CD4-positive, alpha-beta T cell treated with Interleukin-2 at 100 ng/mL for 4 hours (primary cell): ENCODE data around the gene CRACDL.
"Not testable (repeated sequence)": the region's sequence is repeated elsewhere in the genome, so short reads cannot be mapped to it uniquely, and the experiment has no call there.

Source experiments
- DNase-seq: peaks from one replicate; pipeline ENCODE4 v3.0.0-alpha.2; 2020; ENCODE audit warnings: low spot score

The CRACDL gene

DNA sequence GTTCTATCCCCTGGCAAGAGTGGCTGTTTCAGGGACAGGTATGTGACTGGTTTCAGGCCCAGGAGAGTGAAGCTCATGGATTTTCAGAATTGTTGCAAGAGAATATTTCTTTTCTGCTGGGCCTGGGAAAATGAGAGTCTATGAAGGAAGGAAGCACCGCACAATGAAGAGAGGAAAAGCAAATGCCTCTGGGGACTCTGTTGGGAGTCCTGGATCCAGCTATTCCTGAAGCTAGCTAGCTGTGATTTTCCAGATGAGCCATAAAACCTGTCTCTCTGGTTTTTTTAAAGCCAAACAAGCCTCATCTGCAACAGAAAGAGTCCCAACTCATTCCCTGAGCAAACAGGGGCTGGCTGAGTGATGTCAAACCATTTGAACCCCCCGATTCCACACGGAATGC, 53.7 kb downstream of the CRACDL start:
- no peak for DNase-seq

DNA sequence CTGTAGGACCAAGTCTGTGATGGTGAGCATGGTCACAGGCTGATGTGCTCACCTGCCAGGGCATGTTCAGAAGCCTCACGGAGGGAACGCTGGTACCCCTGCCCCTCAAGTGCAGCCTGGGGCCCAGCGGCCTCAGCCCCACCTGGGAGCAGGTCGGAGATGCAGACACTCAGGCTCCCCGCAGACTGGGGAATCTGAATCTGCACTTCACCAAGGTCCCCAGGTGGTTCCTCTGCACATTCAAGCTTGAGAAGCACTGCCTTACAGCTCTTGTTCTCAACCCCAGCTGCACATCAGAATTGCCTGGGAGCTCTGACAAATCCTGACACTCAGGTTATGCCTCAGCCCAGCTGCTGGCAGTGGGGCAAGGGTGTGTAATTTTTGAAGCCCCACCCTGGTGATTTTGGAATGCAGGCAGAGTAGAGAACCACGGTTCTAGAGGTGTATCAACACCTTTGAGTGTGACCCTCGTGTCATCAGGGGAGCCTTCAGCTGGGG, 54.8 kb downstream of the CRACDL start:
- no peak for DNase-seq

DNA sequence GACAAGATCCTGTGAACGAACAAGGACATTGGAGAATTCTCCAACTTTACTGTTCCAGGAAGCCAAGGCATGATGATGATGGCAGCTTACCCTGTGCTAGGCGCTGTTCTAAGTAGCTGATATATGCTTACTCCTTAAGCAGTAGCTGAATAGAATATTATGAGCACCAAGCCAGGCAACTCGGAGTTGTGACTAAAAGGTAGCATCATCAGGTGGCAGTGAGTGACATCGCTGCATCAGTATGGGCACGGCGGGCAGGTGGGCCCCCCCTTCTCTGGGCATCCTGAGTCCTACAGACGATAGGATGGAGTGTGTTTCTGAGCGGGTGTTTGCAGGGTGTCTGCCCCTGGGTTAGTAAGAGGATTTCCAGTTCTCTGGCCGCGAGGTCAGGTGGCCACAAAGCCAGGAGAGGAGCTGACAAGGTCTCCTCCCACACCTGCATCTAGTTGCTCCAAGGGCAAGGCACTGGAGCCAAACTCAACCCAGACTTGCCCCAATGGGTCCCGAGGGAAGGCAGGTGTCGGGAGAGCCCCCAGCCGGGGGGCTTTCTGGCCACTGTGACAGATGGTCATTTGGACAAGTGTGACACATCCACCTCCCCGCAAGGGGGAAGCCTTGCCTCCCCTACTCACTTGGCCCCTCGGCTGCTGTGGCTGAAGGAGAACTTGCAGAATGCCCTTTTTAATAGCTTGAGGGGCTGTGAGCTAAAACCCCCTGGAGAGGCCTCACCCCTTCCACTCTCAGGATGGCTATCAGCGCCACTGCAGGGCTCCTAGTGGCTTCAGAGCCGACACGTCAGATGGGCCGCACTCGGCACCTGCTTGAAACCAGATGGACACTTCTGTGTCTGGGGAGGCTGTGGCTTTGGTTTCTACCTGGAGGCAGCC, 55.5 kb downstream of the CRACDL start:
- no peak for DNase-seq

DNA sequence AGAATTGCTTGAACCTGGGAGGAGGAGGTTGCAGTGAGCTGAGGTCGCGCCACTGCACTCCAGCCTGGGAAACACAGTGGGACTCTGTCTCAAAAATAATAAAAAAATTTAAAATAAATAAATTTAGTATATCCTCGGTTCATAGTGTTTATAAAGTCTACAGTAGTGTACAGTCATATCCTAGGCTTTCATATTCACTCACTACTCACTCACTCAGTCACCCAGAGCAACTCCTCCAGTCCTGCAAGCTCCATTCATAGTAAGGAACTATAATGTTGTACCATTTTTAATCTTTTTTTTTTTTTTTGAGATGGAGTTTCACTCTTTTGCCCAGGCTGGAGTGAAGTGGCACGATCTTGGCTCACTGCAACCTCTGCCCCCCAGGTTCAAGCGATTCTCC, 58.4 kb downstream of the CRACDL start:
- DNase-seq: not testable (repeated sequence)

DNA sequence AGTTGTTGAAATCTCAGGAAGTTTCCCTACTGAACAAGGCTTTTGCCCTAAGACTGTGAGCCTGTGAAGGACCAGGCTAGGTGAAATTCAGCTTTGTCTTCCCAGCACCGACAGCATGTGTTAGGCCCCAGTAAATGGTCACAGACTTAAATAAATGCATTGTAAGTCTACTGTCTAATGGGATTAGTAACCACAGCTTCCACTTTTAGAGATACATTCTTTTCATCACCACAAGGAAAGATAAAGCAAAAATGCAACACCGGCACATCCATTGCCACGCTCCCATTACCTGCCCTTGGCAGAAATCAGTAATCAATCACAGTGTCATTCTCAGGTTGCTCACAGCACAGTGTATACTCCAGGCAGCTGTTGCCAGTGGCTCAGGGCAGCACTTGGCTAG, 59.3 kb downstream of the CRACDL start:
- DNase-seq: no peak

DNA sequence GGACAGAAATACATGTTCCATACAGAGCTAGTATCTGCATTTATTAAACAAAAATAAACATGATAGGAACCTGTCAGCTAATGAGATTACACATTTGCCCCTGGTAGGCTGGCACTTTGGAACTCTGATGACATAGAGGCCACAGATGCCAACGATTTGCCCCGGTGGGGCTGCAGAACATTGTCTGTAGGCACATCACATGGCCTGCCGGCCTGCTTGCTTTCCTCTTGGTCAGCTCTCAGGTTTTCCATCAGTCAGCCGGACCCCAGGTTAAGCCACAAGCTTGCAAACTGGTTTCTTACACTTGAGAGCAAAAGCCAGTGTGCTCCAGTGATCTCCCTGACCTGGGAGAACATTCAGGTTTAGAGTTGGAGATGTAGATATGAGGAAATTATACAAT, 60.3 kb downstream of the CRACDL start:
- no peak for DNase-seq

DNA sequence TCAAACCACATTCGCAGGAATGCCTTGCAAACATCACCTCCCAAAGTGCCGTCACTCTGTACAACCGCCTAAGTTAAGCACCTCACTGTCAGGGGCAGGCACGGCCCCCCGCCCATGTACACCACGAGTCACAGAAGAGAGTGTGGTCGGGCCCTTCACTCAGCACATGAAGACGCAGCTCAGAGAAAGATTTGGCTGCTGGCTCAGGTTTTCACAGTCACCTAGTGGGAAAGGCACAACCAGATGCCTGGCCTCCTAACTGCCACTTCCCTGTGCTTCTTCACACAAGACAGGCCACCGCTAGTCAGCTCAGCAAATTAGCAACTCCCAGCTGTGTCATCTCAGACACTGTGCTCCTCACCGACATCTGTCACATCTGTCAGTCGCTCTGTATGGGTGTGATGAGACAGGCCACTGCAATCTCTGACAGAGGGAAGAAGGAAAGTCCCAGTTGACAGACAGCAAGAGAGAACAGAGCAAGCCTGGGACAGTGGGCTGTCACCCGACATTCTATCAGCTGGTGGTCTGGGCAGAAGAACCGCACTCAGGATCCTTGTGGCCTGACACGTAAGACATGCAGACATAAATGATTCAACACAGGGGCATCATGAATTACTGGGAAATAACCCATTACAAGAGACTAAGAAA, 60.8 kb downstream of the CRACDL start:
- peak; percentile 14 for DNase-seq

DNA sequence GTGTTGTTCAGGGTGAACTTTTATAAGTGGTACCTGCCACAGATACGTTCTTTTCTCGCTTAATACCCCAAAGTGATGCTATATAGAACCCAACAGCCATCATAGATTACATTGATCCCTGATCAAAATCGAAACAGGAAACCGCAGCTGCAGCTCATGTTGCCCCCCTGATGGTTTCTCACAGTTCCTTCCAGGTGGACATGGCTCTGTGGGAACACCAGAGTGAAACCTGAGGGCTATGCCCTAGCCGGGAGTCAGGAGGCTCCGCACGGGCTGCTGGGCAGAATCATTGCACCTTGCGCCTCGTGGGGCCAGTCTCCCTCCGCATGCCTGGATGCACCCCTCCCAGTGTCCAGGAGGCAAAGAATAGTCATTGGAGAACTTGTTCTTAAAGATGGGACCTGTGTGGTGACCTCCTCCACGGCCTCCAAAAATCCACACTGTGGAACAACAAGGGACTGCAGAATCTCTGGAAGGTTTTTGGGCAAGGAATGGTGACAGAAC, 61.8 kb downstream of the CRACDL start:
- no peak for DNase-seq

DNA sequence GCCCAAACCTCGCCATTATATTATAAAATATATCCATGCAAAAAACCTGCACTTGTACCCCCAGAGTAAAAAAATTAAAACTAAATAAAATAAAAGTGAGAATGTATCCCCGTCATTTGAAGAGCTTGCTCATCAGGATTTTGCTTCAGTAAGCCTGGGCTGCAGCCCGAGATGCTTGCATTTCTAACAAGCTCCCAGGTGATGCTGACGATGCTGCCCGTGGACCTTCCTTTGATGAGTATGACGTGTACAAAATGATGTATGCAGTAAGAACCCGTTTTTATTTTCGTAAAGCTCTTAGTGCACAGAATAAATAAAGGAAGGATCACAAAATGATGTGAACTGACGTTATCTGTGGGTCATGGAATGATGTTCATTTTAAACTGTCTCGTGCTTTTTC, 63.5 kb downstream of the CRACDL start:
- no peak for DNase-seq

DNA sequence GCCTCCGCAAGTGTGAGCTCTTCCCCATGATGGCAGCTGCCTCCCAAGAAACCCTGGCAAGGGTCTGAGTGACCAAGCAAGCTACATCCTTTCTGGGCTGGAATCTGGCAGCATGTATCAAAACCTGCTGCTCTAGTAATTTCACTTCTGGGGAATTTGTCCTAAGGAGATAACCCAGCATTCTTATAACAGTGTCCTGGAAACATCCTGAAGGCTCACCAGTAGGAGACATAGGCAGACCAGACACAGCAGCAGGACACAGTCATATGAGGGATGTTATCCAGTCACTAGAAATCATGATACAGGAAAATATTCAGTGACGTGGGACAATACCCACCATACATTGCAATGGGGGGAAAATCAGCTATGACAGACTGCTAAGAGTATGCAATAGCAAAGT, 64.5 kb downstream of the CRACDL start:
- DNase-seq: no peak

DNA sequence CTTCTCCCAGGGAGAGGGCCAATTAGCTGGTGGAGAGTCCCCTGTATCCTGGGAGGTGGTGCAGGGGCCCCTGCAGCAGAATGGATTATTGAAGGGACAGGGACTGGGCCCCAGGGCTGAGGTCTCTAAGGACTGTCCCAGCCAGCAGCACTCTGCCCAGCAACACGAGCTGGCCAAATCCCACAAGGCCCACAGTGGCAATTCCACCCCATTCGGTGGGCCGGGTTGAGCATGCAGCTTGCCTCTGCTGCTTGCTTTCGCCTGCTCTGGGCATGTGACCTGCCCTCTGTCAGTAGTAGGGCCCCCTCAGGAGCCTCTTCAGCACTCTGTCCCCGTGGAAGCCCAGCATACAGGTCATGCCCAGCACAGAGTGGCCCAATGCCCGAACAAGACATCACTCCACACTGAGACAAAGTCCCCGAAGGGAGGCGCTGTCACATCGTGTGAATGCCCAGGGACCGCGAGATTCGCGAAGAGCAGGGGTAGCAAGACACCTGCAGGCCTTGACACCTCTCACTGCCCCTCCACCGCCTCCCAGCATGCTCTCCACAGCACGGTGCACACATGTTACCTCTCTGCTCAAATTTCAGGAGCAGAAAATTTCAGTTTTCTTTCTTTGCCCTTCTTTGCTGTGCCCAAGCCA, 65.4 kb downstream of the CRACDL start:
- no peak for DNase-seq

DNA sequence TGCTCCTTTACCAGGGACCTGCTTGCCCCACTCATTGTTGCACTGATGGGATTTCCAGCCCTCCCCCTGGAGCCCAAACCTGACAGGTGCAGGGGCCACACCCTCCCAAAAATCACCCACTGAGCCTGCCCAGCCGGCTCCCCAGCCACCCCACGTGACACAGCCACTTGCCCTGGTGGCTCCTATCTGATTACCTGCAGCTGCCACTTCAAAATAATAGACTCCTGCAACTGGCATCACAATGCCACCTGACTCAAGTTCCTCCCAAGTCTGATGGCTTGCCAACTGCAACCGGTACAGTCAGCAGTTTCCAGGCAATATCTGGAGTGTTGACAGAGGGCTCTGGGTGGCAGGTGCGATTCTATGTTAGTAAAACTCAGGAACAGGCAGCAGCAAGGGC, 66.2 kb downstream of the CRACDL start:
- peak; percentile 7 for DNase-seq

DNA sequence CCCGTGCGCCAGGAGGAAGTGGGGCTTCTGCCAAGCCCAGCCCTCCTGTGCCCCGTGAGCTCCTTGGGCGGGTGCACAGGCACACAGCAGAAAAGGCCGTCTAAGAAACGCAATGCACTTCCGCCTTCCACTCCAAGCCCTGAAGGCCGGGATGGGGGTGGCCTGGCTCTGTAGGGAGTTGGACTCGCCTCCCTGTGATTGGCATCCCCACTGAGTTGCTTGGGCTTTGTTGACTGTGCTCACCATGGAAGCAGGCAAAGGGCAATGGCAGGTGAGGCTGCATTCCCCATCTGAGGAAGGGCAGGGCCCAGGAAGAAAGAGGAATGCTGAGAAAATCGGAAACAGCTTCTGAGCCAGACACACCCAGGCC, 66.8 kb downstream of the CRACDL start:
- DNase-seq: no peak

DNA sequence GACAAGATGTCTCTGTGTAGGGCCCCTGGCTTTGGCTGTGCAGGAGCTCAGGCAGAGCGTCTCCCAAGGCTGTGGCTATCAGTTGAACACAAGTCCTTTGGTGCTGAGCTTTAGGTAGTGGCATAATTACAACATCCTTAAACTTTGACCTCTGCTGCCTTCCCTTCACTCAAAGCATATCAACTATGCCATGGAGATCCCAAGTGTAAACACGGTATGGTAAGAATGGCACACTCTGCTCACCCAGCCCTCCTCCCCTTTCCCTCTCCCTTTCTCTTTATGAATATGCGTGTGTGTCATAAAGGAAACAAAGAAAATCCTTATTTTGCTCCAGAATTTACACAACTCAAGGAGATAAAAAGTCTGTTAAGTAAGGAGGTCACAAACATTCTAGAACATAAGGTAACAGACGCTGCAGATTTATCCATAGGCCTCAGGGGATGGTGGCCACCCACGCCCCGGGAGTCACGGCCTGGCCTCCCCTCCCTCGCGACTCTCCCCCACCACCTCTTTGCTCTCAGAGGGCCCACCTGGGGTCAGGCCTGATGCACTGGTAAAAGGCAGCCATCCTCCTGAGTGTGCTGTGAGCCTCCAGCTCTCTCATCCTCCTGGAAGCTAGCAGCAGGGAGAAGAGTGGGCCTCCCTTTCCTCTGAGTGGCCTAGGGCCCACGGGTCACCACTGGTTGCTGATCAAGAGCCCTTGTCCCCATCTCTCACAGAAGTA, 67.3 kb downstream of the CRACDL start:
- no peak for DNase-seq

DNA sequence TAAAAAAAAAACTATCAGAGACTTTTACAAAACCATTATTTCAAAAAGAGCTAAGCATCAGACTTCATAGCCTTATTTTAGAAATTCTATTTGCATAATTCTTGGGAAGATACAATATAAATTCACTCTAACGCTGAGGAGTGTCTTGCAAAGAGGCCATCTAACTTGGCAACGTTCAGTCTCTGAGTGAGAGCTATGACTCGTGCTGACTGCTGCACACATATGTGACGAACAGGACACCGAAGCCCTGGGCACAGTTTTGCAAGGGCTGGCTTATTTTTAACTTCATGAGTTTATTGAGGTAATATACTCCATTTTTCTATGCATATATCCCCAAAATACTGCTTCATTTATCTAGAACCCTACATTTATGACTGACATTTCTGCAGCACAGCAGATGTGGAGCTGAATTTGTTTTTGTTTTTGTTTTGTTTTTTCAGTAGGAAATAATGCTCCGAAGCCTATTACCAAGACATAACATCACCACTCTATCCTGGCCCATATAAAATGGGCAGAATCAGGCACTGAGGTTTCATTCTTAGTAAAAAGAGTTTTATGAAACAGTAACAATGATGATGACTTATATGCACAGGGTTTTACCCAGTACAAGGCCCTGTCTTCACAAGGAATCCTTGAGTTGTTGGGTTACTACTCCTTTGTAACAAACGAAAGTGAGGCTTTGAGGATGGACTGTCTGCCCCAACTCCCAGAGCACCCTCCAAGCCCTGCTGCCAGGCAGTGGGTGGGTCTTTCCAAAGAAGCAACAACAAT, 68.3 kb downstream of the CRACDL start:
- no peak for DNase-seq

DNA sequence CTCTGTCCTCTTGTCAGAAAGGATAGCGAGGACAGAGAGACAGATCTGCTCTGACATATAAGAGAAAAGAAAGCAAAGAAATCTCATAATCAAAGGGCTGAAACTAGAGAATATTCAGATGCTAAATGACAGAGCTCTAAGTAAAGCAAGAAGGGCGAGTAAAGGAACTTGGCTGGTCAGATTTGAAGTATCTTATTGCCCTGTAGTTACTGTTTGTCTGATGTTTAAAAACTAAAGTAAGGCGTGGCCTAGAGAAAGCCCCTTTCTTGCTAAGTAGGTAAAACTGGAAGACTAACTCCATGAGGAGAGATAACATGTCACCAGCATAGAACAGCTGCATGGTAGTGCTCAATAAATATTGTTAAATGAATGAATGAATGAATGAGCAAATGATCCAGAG, 70.0 kb downstream of the CRACDL start:
- no peak for DNase-seq

DNA sequence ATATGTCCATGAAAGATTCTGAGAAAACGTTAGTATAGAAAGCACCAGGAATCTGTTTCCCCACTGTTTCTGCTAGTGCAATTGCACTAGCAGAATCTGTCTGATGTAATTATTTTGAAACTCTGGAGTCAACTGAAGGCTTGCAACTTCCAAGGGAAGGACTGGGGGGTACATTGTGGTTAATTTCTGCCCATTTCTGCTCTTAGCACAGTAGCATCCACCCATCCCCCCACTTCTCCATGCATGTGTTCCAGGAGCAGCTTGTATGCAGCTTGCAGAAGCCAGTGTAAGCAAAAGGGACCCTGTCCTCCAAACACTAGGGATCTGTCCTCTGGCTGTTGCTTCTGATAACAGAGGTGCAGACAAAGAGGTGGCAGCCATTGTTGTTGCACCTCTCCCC, 74.4 kb downstream of the CRACDL start:
- no peak for DNase-seq

DNA sequence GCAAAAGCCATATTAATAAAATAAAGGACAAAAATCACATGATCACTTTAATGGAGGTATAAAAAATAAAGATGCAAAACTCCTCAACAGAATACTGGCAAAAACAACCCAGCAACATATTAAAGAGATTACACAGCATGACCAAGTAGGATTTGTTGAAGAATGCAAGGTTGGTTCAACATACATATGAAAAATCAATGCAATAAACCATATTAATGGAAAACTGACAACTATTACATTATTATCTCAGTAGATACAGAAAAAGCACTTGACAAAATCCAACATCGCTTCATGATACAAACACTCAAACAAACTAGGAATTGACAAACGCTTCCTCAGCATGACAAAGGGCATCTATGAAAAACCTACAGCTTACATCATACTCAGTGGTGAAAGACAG, 76.7 kb downstream of the CRACDL start:
- no peak for DNase-seq

DNA sequence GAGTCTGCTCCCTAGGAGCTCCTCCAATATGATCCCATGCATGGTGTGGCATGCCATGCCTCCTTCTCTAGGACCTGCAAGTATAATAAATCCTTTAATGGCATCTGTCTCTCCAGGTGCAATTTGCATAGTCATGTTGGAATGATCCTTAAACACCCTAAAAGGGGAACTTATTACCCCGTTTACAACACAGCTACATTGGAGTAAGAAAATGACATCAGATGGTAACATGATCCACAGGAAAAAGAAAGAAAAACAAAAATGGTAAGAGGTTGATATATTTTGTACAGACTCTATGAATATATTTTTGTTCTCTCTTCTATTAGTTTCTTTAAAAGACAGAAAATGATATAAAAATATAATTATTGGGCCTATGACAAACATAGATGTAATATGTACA, 79.0 kb downstream of the CRACDL start:
- no peak for DNase-seq

DNA sequence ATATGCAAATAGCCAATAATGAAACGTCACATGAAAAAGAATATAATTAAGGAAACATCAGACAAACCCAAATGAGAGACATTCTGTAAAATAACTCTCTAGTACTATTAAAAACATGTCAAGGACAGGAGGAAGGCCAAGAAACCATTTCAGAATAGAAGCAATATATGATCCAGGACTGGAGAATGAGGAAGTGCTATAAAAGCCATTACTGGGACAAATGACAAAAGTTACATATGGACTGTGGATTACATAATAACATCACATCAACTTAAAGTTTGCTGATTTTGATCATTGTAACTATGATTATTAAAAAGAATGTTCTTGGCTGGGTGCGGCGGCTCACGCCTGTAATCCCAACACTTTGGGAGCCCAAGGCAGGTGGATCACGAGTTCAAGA, 81.3 kb downstream of the CRACDL start:
- no peak for DNase-seq

DNA sequence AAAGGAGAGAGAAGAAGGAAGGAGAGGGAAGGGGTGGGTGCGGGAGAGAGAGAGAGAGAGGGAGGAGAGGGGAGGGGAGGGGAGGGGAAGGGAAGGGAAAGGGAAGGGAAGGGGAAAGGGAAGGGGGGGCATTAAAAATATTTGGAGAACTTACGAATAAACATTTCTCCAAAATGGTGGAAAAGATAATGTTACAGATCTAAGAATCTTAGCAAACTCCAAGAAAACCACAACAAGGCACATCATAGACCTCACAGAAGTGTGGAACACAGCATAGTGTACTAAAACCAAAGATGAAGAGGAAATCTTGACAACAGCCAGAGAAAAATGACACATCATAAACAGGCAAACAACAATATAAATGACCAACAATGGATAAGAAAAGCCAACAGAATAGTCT, 83.1 kb downstream of the CRACDL start:
- DNase-seq: no peak
